Kidney epithelial cell (primary cell): ENCODE data around the gene DCC. TPM values are rescaled to one million over a fixed set of nuclear protein-coding genes. Genes with fewer than 3 reads are reported as not detected.
"Not testable (repeated sequence)": the region's sequence is repeated elsewhere in the genome, so short reads cannot be mapped to it uniquely, and the experiment has no call there.

ENCODE experiments used
- DNase-seq: peaks from one replicate; pipeline ENCODE4 v3.0.0-alpha.2; 2010; ENCODE audit warnings: low read depth
- H3K27me3 ChIP-seq: 2 replicates; pipeline ENCODE4 v1.6.0; 2011; ENCODE audit warnings: low read length; ENCODE audit not compliant: control insufficient read depth, insufficient read depth
- H3K36me3 ChIP-seq: 2 replicates; pipeline ENCODE4 v1.5.1; 2011; ENCODE audit warnings: low read length; ENCODE audit not compliant: control insufficient read depth, insufficient read depth
- H3K4me3 ChIP-seq: 2 replicates; pipeline ENCODE4 v1.5.1; 2011; ENCODE audit warnings: low read depth, mild to moderate bottlenecking, control low read depth, low read length
- total RNA-seq: library from RNA; depleted of rRNA; stranded (reverse); fragments of >200 nt; gene quantifications from 2 replicates; pipeline ENCODE4 v1.2.3, GENCODE V29; 2015
- TF ChIP-seq, protein P1 (sequence below): IDR thresholded peaks from 2 replicates; pipeline ENCODE4 v1.5.1; 2011; ENCODE audit warnings: mild to moderate bottlenecking, moderate library complexity, low read length, control low read depth, inconsistent platforms; ENCODE audit not compliant: insufficient read depth, poor library complexity, severe bottlenecking

Gene DCC
- total RNA-seq, 1 donor from 2014 or later, result 0.04 TPM

GRCh38 chr18:53508529-53508928 lies 1168.5 kb downstream of the DCC start:
- Histone ChIP-seq H3K4me3 (no peak overlapping the region), H3K27me3 (no peaks in the 10 kb centered on the region), H3K36me3 (no peaks in the 10 kb centered on the region)
- no peak for DNase-seq
- TF ChIP-seq, protein P1, sequence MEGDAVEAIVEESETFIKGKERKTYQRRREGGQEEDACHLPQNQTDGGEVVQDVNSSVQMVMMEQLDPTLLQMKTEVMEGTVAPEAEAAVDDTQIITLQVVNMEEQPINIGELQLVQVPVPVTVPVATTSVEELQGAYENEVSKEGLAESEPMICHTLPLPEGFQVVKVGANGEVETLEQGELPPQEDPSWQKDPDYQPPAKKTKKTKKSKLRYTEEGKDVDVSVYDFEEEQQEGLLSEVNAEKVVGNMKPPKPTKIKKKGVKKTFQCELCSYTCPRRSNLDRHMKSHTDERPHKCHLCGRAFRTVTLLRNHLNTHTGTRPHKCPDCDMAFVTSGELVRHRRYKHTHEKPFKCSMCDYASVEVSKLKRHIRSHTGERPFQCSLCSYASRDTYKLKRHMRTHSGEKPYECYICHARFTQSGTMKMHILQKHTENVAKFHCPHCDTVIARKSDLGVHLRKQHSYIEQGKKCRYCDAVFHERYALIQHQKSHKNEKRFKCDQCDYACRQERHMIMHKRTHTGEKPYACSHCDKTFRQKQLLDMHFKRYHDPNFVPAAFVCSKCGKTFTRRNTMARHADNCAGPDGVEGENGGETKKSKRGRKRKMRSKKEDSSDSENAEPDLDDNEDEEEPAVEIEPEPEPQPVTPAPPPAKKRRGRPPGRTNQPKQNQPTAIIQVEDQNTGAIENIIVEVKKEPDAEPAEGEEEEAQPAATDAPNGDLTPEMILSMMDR, result no peak

DNA sequence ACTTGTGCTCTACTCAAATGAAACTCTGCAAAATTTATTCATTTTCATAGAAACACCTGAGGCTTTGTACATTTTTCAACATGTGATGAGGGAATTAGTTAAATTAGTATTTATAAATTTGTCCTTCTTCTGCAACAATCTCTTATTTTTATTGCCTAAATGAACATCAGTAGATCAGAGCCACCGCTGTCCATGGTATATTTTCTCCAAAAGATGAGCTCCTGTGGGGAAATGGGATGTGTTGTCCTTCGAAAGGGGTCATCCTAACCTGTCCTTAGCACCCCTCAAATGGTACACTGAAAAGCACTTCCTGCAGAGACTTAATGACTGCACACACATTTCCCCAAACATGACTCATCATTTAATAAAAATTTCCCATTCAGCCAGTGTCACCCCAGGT lies 1169.9 kb downstream of the DCC start:
- DNase-seq, result no peak
- Histone ChIP-seq H3K36me3 (no peaks in the 10 kb centered on the region), H3K4me3 (no peak overlapping the region), H3K27me3 (no peaks in the 10 kb centered on the region)
- TF ChIP-seq, protein P1, result no peak

- DNase-seq, H3K27me3 ChIP-seq, H3K36me3 ChIP-seq, H3K4me3 ChIP-seq: not testable (repeated sequence)
Observed at GRCh38 chr18:53511725-53512124, 1171.7 kb downstream of the DCC start.

- no peaks in the 10 kb centered on the region for H3K27me3 ChIP-seq
- H3K4me3 ChIP-seq, result no peak overlapping the region
- DNase-seq, result no peak
- TF ChIP-seq, protein P1, result no peak
- H3K36me3 ChIP-seq, result no peaks in the 10 kb centered on the region
Observed at GRCh38 chr18:53521068-53521467, 1181.1 kb downstream of the DCC start.

- TF ChIP-seq, protein P1, result no peak
- DNase-seq, result no peak
- H3K4me3 ChIP-seq, result no peak overlapping the region
- H3K27me3 ChIP-seq, result no peaks in the 10 kb centered on the region
- H3K36me3 ChIP-seq, result no peaks in the 10 kb centered on the region
Observed at GRCh38 chr18:53526101-53526870, 1186.3 kb downstream of the DCC start.

GRCh38 chr18:53527365-53527764 lies 1187.4 kb downstream of the DCC start:
- no peak for DNase-seq
- H3K4me3 ChIP-seq, result no peak overlapping the region
- TF ChIP-seq, protein P1, result no peak

More at GRCh38 chr18:53527365-53527764, 1187.4 kb downstream of the DCC start:
- H3K36me3 ChIP-seq, result no peaks in the 10 kb centered on the region
- H3K27me3 ChIP-seq, result no peaks in the 10 kb centered on the region
